T-helper 2 cell treated with Interferon-gamma antibody and Interleukin-4, amounts not matched to agents 5 μg/mL and 100 μg/mL, for 36 hours (primary cell): Measurements from ENCODE around the gene MOXD1.

Experiments
- DNase-seq: peaks from one replicate; pipeline ENCODE4 v3.0.0; 2021; ENCODE audit warnings: low spot score
- H3K27ac Mint-ChIP-seq: one replicate; pipeline ENCODE4 v1.8.0; 2021; ENCODE audit warnings: mild to moderate bottlenecking, mixed read lengths
- H3K27me3 Mint-ChIP-seq: one replicate; pipeline ENCODE4 v1.8.0; 2021; ENCODE audit warnings: low read depth, mixed read lengths
- H3K36me3 Mint-ChIP-seq: one replicate; pipeline ENCODE4 v1.8.0; 2021; ENCODE audit warnings: low read depth, mixed read lengths
- H3K4me1 Mint-ChIP-seq: one replicate; pipeline ENCODE4 v1.8.0; 2021; ENCODE audit warnings: low read depth, mixed read lengths
- H3K4me3 Mint-ChIP-seq: one replicate; pipeline ENCODE4 v1.8.0; 2022; ENCODE audit warnings: mild to moderate bottlenecking, moderate library complexity, mixed read lengths
- H3K9me3 Mint-ChIP-seq: one replicate; pipeline ENCODE4 v1.8.0; 2021; ENCODE audit warnings: mixed read lengths

Gene MOXD1

GRCh38 chr6:132411296-132411695 lies 10.0 kb upstream of the MOXD1 start:
- peaks cover 30% of the 10 kb centered on the region for H3K27me3 Mint-ChIP-seq
- H3K9me3 Mint-ChIP-seq, result no peaks in the 10 kb centered on the region

DNA sequence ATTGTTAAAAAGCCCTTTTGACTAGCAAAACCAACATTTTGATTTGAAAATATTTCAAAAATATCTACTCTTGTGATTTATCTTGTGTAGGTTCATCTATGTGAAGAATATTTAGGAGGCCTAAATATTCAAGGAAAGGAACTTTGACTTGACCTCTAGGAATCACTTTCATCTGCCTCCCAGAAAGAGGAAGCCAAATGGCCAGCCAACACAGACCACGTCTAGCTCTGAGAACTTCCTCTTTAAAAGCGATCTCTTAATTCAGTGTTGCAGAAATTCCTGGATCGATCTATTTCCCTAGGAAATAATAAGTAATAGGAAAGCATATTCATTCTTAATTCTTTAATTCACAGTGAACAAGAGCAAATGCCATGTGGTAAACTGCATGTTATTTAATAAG lies 9.6 kb upstream of the MOXD1 start:
- no peak overlapping the region for H3K27ac Mint-ChIP-seq
- no peaks in the 10 kb centered on the region for H3K9me3 Mint-ChIP-seq
- H3K27me3 Mint-ChIP-seq, result peaks cover 34% of the 10 kb centered on the region
- no peak for DNase-seq
- H3K36me3 Mint-ChIP-seq, result no peaks in the 10 kb centered on the region
- no peaks in the 10 kb centered on the region for H3K4me1 Mint-ChIP-seq
- H3K4me3 Mint-ChIP-seq, result no peak overlapping the region

More at GRCh38 chr6:132411296-132411695, 10.0 kb upstream of the MOXD1 start:
- H3K27ac Mint-ChIP-seq, result no peak overlapping the region
- no peak for DNase-seq
- H3K4me3 Mint-ChIP-seq, result no peak overlapping the region
- H3K36me3 Mint-ChIP-seq, result no peaks in the 10 kb centered on the region
- H3K4me1 Mint-ChIP-seq, result no peaks in the 10 kb centered on the region

DNA sequence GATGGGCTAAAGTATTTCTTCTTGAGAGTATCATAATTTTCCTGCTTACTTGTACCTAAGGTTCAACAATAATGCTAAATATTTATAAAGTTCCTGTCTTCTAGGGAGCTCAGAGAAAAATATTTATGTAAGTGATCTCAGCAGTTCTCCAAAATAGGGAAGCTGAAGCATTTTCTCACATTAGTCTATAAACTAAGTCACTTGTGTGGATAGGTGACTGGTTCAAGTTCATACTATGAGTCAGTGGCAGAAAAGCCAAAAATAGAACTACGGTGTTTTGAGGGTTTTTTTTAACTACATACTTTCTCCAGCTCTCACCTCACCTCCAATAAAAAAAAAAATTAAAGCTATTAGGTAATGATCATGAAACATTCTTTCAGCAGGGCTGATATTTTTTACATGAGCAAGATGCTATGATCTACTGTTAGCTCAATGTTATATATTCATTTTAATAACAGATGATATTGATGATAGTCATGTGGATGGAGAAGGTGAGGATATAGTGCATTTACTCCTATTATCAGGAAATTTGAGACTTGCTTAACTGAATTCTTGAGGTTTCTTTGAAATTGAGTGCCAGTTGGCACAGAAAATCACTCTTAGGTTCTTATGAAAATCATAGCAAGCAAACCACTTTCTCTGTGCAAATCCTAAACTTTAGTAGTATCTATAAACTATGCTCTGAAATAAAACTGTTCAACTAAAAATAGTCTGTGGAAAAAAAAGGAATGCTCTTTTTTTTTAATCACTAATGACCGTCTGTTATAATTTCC lies 4.1 kb upstream of the MOXD1 start:
- H3K36me3 Mint-ChIP-seq, result no peaks in the 10 kb centered on the region
- DNase-seq, result no peak
- H3K9me3 Mint-ChIP-seq, result no peaks in the 10 kb centered on the region
- no peak overlapping the region for H3K27ac Mint-ChIP-seq
- H3K27me3 Mint-ChIP-seq, result peaks cover 58% of the 10 kb centered on the region
- no peak overlapping the region for H3K4me3 Mint-ChIP-seq
- H3K4me1 Mint-ChIP-seq, result no peaks in the 10 kb centered on the region

GRCh38 chr6:132404736-132405135 lies 3.5 kb upstream of the MOXD1 start:
- no peaks in the 10 kb centered on the region for H3K36me3 Mint-ChIP-seq
- H3K4me1 Mint-ChIP-seq, result no peaks in the 10 kb centered on the region
- H3K27ac Mint-ChIP-seq, result no peak overlapping the region
- peaks cover 60% of the 10 kb centered on the region for H3K27me3 Mint-ChIP-seq
- no peak for DNase-seq
- no peaks in the 10 kb centered on the region for H3K9me3 Mint-ChIP-seq
- no peak overlapping the region for H3K4me3 Mint-ChIP-seq

- peaks cover 64% of the 10 kb centered on the region for H3K27me3 Mint-ChIP-seq
- DNase-seq, result no peak
- H3K27ac Mint-ChIP-seq, result no peak overlapping the region
- H3K4me1 Mint-ChIP-seq, result no peaks in the 10 kb centered on the region
- no peak overlapping the region for H3K4me3 Mint-ChIP-seq
- H3K9me3 Mint-ChIP-seq, result no peaks in the 10 kb centered on the region
- H3K36me3 Mint-ChIP-seq, result no peaks in the 10 kb centered on the region
Measured at GRCh38 chr6:132404330-132404729, 3.1 kb upstream of the MOXD1 start.

- Mint-ChIP-seq H3K9me3 (no peaks in the 10 kb centered on the region), H3K4me1 (no peaks in the 10 kb centered on the region), H3K4me3 (no peak overlapping the region), H3K27me3 (peaks cover 65% of the 10 kb centered on the region), H3K36me3 (no peaks in the 10 kb centered on the region), H3K27ac (no peak overlapping the region)
- DNase-seq, result no peak
Measured at GRCh38 chr6:132401618-132402285, 477 bp upstream of the MOXD1 start.

GRCh38 chr6:132400555-132400882 lies 756 bp downstream of the MOXD1 start:
- DNase-seq, result no peak
- no peaks in the 10 kb centered on the region for H3K9me3 Mint-ChIP-seq
- peaks cover 61% of the 10 kb centered on the region for H3K27me3 Mint-ChIP-seq
- H3K4me3 Mint-ChIP-seq, result no peak overlapping the region
- H3K27ac Mint-ChIP-seq, result no peak overlapping the region
- H3K36me3 Mint-ChIP-seq, result no peaks in the 10 kb centered on the region
- no peaks in the 10 kb centered on the region for H3K4me1 Mint-ChIP-seq

DNA sequence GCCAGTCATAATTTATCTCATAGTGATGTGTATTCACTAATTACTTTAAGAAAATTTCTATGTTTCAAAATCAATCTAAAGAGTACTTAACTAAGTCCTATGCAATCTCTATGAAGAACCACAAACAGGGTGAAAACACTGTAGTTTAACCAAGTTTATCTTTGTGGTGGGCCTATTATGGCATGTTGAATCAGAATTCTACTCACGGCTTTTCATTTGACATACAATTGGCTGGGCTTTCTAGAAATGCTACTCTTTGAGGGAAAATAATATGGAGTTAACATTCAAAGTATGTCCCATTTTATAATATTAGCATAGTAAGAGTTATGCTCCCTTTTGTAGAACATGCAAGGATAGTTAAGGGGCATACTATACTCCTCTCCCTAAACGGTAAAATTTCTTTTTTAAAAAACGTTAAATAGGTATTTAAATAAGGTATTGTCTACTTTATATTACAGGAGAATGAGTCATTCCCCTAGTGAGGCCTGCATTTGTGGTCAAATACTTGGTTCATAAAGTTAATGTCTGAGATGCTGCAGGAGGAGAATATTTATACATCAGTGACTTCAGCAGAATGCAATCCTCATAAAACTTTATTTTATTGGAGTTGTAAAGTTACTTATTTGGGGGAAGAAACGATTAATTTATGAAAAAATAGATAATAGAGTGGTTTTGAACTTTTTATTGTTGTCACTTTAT lies 1.8 kb downstream of the MOXD1 start:
- no peaks in the 10 kb centered on the region for H3K36me3 Mint-ChIP-seq
- peaks cover 10% of the 10 kb centered on the region for H3K9me3 Mint-ChIP-seq
- DNase-seq, result no peak
- no peaks in the 10 kb centered on the region for H3K4me1 Mint-ChIP-seq
- no peak overlapping the region for H3K27ac Mint-ChIP-seq
- peaks cover 68% of the 10 kb centered on the region for H3K27me3 Mint-ChIP-seq
- H3K4me3 Mint-ChIP-seq, result no peak overlapping the region

DNA sequence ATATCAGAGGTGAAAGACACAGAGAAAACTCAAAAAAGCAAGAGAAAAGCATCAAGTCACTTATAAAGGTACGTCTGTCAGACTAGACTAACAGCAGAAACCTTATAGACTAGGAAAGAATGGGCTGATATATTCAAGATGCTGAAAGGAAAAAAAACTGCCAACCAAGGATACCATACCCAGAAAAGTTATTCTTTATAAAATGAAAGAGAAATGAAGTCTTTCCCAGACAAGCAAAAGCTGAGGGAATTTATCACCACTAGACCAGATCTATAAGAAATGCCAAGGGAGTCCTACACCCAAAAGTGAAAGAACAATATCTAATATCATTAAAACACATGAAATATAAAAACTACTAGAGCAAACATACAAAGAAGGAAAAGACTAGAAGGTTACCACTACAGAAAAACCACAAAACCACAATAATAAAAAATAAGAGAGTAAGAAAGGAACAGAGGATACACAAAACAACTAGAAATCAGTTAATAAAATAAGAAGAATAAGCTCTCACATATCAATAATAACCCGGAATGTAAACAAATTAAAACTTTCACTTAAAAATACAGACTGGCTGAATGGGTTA lies 6.2 kb downstream of the MOXD1 start:
- no peaks in the 10 kb centered on the region for H3K4me1 Mint-ChIP-seq
- H3K27me3 Mint-ChIP-seq, result peaks cover 39% of the 10 kb centered on the region
- H3K36me3 Mint-ChIP-seq, result no peaks in the 10 kb centered on the region

GRCh38 chr6:132392792-132393191 lies 8.5 kb downstream of the MOXD1 start:
- no peaks in the 10 kb centered on the region for H3K36me3 Mint-ChIP-seq
- H3K4me1 Mint-ChIP-seq, result no peaks in the 10 kb centered on the region
- no peak overlapping the region for H3K27ac Mint-ChIP-seq
- peaks cover 30% of the 10 kb centered on the region for H3K27me3 Mint-ChIP-seq
- no peak for DNase-seq
- peaks cover 21% of the 10 kb centered on the region for H3K9me3 Mint-ChIP-seq
- no peak overlapping the region for H3K4me3 Mint-ChIP-seq

More for the DNA sequence above, 6.2 kb downstream of the MOXD1 start:
- H3K9me3 Mint-ChIP-seq, result peaks cover 21% of the 10 kb centered on the region
- no peak for DNase-seq
- H3K4me3 Mint-ChIP-seq, result no peak overlapping the region
- no peak overlapping the region for H3K27ac Mint-ChIP-seq

DNA sequence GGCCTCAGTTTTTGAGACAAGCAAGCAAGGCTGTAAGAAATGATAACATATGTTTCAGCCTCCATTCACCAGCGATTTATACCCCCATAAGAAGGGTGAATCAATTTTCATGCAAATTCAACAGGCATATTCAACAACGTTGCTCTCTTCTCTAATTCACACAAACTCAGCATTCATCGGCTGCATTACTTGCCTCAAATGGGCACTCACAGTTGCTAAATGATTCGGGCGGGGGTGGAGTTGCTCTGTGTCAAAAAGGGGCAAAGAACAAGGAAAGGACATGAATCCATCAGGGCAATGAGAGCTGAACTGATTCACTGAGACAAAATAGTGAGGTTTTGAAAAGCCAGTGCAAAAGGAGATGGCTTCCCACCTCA lies 9.0 kb downstream of the MOXD1 start:
- no peak for DNase-seq
- H3K36me3 Mint-ChIP-seq, result no peaks in the 10 kb centered on the region
- no peaks in the 10 kb centered on the region for H3K4me1 Mint-ChIP-seq
- peaks cover 21% of the 10 kb centered on the region for H3K9me3 Mint-ChIP-seq
- peaks cover 30% of the 10 kb centered on the region for H3K27me3 Mint-ChIP-seq
- H3K27ac Mint-ChIP-seq, result no peak overlapping the region
- H3K4me3 Mint-ChIP-seq, result no peak overlapping the region

- Mint-ChIP-seq H3K4me1 (no peaks in the 10 kb centered on the region), H3K27me3 (peaks cover 25% of the 10 kb centered on the region), H3K9me3 (peaks cover 21% of the 10 kb centered on the region), H3K27ac (no peak overlapping the region), H3K4me3 (no peak overlapping the region), H3K36me3 (no peaks in the 10 kb centered on the region)
- DNase-seq, result no peak
Measured at GRCh38 chr6:132391391-132392269, 9.6 kb downstream of the MOXD1 start.

DNA sequence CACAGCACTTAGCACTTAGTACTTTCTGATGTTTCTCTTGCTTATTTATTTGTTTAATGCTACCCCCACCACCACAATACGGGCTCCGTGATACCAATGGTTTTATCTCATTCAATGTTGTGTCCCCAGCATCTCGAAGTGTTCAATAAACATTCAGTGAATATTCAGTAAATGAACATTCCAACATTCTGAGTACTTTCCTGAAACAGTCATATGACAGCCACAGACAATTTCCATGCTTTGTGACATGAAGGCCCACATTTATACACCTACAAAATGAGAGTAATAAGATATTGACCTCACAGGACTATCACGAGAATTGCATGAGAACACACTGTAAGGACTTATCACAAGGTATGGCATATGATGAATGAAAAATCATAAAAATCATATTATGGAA lies 10.8 kb downstream of the MOXD1 start:
- Mint-ChIP-seq H3K27ac (no peak overlapping the region), H3K36me3 (no peaks in the 10 kb centered on the region), H3K27me3 (peaks cover 21% of the 10 kb centered on the region), H3K9me3 (peaks cover 20% of the 10 kb centered on the region), H3K4me1 (no peaks in the 10 kb centered on the region), H3K4me3 (no peak overlapping the region)
- no peak for DNase-seq
